NCI-H128 (cell line): ENCODE data around the gene DLL1.

Source experiments
- DNase-seq: peaks from one replicate; lab custom pipeline; 2025; ENCODE audit not compliant: unreplicated experiment; lab: John Stamatoyannopoulos, UW

The DLL1 gene

DNA sequence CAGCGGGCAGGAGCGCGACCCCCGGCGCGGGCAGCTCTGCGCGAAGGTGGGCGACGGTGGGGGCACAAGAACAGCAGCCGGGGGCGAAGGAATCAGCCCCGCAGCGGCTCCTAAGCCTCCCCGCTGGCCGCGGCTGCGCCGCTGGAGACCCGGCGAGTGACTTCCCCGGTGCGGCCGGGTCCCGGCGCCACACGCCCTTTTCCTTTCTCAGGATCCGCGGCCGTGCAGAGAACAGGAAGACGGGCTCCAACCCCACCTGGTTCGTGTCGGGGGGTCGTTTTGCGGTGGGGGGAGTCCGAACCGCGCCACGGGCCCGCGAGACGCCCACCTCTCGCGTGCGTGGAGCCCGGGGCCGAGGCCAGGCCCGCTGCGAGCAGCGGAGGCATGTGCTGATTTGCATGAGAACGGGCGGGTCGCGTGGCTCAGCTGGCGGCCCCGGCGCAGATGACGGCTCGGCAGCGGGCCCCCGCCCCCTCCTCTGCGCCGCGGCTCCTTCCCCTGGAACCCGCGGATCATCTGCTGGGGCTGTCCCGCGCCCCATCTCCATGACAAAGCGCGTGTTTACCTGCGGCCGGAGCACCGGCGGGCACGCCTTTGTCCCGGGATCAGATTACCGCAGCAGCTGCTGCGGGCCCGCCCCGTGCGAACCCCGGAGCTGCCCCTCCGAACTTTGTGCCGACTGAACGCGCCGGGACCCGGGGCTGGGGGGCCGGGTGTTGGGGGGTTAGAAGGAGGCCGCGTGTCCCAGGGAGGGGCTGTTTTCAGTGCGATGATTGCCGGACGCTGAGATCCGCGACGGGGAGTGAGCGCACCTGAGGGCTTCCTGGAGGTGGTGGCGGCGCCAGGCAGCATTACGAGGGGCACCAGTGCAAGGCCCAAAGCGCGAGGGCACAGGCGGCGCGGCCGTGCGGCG, 4.9 kb upstream of the DLL1 start:
- DNase-seq, result no peak

GRCh38 chr6:170294813-170295509, 4.1 kb upstream of the DLL1 start:
- no peak for DNase-seq

DNA sequence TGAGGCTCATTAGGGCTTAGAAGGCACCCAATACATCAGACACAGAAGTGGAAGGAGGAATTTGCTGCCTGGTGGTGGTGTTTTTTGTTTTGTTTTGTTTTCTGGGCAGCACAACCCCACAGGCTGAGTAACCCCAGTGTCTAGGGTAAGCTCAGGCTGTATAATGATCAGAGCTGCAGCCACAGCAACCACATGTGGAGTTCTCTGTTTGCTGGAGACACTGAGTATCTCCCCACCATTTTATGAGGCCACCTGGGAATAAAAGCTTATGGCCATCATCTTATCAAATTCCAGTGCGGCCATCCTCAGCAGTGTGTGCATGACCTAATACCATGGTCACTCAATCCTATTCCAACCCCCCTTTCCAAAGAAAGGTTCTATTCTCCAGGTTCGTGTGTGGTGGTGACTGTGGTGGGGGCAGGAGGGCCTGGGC, 3.4 kb upstream of the DLL1 start:
- no peak for DNase-seq

DNA sequence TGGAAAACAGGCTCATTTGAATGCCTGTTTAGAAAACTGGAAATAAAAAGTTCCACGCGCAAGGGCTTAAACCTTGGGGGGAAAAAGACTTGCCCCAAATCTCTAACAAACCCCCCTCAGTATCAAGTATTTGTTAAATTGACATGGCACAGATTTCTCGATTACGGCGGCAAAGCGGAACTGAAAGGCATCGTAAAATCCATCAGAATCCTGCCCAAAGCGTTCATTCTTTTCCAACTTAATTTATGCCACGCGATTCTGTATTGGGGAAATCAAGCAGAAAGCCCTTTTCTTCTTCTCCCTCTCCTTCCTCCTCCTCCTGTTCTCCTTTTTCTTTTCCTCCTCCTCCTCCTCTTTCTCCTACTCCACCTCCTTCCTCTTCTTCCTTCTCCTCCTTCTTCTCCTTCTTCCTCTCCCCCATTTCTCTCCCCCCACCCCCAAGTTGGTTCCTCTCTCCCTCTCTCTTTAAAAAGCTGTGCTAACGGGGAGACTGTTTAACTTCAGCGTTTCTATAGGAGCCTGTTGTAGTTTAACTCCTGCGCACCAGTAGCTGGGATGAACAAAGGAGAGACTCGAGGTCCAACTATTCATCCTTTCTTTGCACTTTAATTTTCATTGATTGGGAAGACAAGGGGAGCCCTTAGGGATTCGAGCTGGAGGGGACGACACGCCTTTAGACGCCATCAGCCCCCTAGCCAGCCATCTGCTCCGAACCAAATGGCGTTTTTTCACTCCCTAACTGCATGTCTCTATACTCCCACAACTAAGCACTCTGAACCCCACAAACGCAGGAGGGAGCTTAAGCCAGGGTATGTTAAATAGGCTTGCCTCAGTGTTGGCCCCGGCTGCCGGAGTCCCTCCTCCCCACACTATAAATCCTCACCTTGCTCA, 2.7 kb upstream of the DLL1 start:
- DNase-seq, result no peak

DNA sequence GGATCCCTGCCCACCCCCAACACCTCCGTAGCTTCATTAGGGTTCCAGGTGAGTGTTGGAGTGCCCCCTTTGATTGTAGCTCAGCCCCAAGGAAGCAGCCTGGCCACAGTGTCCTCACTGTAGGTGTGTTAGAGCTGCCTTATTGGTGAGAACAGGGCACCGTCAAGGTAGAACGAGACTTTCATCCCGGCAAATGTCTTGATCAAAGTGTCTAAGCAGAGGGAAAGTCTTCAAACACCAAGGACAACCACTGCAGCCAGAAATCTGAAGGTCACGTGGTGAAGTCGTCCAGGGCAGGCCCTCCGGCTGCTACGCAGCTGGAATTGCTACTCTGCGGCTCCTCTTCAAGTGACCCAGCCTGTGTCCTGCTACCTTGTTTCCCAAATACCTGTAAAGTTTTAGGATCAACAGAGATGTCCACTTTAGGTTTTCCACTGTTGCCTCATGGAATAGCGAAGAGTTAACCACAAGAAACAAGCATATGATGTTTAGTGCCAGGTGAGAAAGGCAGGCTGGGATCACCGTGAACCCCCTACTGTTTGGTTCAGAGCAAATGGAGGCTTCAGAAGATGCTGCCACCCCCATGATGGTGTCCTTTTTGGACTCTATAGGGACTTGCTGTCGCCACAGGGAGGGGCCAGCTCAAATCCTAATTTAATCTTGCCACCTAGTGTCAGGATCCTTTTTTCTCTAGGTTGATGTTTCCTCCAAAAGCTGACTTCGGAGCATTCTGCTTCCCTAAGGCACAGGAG, 1.7 kb upstream of the DLL1 start:
- peak; percentile 23 for DNase-seq

- DNase-seq, result no peak
These were observed 1.2 kb upstream of the DLL1 start for GRCh38 chr6:170292111-170292406.

DNA sequence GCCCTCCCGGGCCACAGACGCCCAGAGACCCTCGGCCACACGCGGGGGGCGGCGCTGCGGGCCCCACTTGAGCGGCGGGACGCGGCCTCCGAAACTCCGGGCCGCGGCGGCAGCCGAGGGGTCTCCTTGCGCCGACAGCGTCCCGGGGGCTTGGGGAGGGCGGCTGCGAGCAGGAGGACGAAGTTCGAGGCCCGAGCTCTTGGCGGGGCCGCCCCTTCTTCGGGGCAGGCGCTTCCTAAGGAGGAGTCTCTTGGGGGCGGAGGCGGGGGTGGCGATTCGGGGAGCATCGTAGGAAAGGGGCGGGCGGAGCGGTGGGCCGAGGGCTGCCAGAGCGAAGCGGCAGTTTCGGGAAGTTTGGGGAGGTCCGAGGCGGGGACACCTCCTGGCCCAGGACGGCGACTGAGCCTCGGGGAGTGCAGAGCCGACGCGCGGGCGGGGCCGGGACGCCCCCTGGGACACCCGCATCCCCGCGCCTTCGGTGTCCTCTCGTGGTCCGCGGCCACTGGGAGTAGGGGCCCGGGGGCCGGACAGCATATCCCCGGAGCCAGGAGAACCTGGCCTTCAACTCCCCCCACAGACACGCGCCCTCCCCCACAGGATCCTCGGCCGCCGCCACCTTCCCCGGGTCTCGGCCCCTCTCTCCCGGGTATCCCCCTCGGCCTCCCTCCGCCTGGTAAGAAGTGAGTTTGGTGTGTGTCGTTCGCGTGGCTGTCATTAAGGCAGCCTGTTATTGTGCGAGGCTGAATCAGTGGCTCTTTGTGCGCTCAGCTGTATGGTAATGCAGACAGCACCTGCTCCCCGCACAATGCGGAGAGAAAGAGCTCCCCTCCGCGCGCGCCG, 613 bp upstream of the DLL1 start:
- DNase-seq, result peak; percentile 57

GRCh38 chr6:170289951-170290295, 955 bp downstream of the DLL1 start:
- DNase-seq, result no peak

DNA sequence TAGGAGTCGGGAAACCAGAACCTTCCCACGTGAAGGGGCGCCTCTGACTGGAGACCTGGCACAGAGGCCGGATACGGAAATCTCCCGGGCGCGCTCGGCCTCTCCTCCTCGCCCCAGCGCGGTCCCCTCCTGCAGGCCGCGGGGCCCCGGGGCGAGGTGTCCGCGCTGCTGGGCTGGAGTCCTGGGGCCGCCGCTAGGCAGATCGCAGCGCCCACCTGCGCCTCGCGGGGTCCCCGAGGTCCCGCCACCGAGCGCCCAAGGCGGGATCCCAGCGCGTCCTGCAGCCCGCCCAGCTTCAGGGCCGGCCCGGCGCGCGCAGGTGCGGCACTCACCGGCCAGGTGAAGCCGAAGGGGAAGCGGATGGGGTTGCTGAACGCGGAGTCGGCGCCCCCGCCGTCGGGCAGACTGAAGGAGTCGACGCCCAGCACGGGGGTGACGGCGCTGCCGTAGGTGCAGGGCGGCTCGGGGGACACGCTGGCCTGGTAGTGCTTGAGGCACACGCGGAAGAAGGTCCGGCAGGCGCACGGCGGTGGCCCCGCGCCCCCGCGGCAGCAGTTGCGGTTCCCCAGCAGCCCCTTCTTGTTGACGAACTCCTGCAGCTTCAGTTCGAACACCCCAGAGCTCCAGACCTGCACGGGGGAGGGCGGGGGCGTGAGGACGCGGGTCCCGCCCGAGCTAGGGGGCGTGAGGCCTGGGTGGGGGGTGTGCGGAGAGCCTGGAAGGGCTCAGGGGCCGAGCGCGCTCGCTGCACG, 1.5 kb downstream of the DLL1 start:
- no peak for DNase-seq

GRCh38 chr6:170288852-170289179, 2.1 kb downstream of the DLL1 start:
- no peak for DNase-seq

DNA sequence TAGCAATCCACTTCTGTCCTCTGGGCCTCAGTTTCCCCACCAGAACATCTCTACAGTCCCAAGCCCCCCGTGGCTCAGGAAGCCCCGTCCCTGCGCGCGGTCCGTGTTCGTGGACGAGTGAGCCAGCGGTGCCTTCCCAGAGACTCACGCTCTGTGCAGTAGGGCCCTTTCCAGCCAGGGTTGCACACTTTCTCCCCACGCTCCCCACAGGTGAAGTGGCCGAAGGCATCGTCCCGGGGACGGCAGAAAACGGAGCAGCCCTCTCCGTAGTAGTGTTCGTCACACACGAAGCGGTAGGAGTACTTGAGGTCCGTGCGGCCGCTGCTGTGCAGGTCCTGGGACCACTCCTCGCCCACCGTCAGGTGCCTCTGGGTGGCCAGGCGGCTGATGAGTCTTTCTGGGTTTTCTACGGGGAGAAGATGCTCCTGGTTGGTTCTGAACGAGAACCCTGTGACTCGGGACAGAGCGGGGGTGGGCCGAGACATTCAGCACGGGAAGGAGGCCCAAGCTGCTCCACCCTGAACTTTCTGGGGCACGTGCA, 2.7 kb downstream of the DLL1 start:
- no peak for DNase-seq

- no peak for DNase-seq
These were observed 3.5 kb downstream of the DLL1 start for GRCh38 chr6:170287371-170287876.

DNA sequence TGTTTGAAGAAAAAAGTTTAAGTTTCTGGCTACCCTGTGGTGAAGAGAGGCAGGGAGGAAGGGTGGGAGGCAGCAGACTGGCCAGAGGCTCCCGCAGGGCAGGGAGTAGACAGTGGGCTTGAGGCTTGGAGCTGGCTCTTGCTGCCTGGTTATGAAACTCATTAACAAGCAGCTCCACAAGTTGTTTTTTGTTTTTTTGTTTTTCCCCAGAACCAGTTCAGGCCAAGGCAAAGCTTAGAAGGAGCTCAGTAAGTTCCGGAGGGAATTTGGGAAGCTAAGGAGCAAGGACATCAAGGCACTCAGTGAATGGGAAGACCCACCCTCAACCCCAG, 4.0 kb downstream of the DLL1 start:
- no peak for DNase-seq

DNA sequence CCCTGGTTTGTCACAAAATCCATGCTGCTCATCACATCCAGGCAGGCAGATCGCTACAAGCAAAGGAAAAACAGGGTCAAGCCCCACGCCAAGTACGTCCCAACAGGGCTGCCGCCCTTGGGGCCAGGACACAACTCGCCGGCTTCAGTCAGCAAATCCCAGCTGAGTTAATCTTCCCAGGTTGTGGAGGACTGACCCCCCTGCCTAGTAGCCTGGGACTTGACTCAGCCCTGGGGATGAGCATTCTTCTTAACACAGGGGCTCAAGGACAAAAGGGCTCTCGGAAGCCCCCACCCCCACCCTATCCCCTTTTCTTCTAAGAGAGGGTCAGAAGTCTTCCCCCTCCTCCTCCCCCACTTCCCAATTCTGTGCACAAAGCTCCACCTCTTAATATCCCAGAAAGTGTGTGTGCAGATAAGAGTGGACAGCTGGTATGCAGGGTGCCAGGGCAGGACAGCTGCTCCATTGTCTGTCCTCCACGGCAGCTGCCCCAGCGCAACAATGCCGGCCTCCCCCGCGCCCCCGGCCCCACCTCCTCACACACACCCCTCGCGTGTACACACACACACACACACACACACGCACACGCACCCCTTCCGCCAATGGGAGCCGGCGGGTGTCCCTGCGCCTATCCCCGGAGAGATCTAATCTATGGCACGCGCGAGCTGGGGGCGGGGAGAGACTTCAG, 4.5 kb downstream of the DLL1 start:
- DNase-seq, result no peak

- no peak for DNase-seq
These were observed 5.4 kb downstream of the DLL1 start for GRCh38 chr6:170285482-170285881.

GRCh38 chr6:170284866-170285469, 5.9 kb downstream of the DLL1 start:
- DNase-seq, result no peak

DNA sequence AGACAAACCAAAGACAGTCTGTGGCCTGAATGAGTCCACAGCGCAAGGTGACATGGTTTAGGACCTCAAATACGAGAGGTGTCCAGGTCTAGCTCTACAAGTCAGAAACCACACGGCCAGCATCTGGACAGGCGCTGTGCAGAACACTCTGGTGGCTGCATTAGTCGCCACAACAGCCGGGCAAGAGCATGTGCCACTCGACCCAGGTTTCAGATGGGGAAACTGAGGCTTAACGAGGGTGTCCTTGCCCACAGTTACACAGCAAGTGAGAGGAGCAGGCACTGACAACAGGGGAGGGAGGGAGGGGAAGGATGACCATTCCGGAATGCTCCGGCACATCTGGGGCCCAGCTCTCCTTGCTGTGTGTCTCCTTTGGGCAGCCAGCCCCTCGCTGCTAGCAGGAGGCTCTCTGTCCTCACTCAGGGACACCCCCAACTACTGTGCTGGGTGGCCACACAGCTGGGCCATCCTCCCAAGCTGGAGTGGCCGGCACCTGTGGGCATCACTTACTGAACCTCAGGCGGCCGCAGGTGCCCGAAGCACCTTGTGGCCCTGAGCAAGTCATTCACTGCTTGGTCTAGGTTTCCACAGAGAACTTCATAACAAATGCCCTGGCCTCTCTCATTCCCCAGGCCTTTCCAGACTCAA, 6.6 kb downstream of the DLL1 start:
- no peak for DNase-seq
